ENCODE measurements around the gene RSU1. TPM values are rescaled to one million over a fixed set of nuclear protein-coding genes. Genes with fewer than 3 reads are reported as not detected.

RSU1 gene
- total and polyA plus RNA-seq, 2 donors (not counting 3 experiments of a cell fraction or from before 2014, with no cell fraction given): 80.2 to 104 TPM

DNA sequence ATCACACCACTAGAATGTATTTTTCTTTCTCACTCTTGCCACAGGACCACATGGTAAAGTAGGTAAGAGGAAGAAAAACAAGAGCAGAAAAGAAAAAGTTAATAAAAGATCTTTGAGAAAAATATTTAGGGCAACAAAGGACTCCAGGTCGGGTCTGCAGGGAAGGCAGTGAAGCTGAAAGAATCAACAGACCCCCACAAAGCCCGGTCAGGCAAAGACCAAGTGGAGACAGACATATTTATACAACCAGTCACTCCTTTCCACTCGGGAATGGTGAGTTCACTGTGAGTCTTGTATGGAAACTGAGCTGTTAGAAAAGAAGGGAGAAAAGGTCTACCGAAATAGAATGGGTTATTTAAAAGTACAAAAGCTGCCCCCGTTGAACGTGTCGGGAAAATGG is 28.0 kb downstream of the RSU1 start:
- dilution Hi-C loops (cut with MboI; ENCODE audit: extremely low pct_ligation_motif_present, low sequenced_read_pairs): no loop called here

DNA sequence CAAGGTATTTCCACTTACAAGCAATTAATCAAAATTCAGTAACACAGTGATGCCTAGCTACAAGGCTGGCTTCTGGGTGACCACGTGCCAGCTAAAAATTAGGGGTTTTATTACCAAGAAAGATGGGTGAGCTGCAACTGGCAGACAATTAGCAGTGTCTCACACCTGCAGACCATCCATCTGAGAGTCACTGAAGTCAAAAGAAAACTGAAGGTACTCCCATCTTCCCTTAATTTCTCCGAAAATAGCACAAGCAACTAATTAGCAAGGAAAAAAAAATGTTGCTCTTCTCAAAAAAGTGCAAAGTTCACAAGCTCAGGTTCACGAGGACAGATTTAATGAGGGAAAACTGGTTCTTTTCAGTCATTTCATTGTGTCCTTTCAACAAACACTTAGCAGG is 28.4 kb downstream of the RSU1 start:
- Histone ChIP-seq H3K9me1 (replicated peaks; ENCODE audit: control insufficient read depth, extremely low read depth, insufficient read depth, low read length) (no peaks in the 10 kb centered on the region), H3K4me3 (replicated peaks in 1 of 3; ENCODE audit: insufficient read depth in 1 of 3, low read depth in 1 of 3, low read length in 3 of 3) (no peak overlapping the region), H4K20me1 (replicated peaks; ENCODE audit: control insufficient read depth, extremely low read depth, insufficient read depth, low read length) (no peaks in the 10 kb centered on the region), H3K27me3 (ENCODE audit: control insufficient read depth in 2 of 2, insufficient read depth in 2 of 2, low read length in 2 of 2) (no peaks in the 10 kb centered on the region), H3K36me3 (ENCODE audit: control insufficient read depth in 2 of 2, extremely low read depth in 1 of 2, insufficient read depth in 2 of 2, low read length in 2 of 2) (peaks cover 0 to 3% of the 10 kb centered on the region in 2 experiments), H3K27ac (ENCODE audit: insufficient read depth, low read depth, low read length) (no peak overlapping the region), H2AFZ (ENCODE audit: low read depth, low read length) (no peak overlapping the region), H3K9ac (replicated peaks; ENCODE audit: extremely low read depth, insufficient read depth, low read length) (no peak overlapping the region), H3K9me3 (replicated peaks; ENCODE audit: control insufficient read depth, insufficient read depth, low read length) (no peaks in the 10 kb centered on the region), H3K4me1 (ENCODE audit: control insufficient read depth, extremely low read depth, insufficient read depth, low read length) (no peaks in the 10 kb centered on the region), H3K4me2 (ENCODE audit: insufficient read depth, low read length) (no peak overlapping the region), H3K79me2 (ENCODE audit: control insufficient read depth, insufficient read depth, low read length) (peaks cover 13% of the 10 kb centered on the region)
- DNase-seq (ENCODE audit: low read depth, low spot score): no peak
- dilution Hi-C loops (cut with MboI; ENCODE audit: extremely low pct_ligation_motif_present, low sequenced_read_pairs): no loop called here
- TF ChIP-seq, protein P1, sequence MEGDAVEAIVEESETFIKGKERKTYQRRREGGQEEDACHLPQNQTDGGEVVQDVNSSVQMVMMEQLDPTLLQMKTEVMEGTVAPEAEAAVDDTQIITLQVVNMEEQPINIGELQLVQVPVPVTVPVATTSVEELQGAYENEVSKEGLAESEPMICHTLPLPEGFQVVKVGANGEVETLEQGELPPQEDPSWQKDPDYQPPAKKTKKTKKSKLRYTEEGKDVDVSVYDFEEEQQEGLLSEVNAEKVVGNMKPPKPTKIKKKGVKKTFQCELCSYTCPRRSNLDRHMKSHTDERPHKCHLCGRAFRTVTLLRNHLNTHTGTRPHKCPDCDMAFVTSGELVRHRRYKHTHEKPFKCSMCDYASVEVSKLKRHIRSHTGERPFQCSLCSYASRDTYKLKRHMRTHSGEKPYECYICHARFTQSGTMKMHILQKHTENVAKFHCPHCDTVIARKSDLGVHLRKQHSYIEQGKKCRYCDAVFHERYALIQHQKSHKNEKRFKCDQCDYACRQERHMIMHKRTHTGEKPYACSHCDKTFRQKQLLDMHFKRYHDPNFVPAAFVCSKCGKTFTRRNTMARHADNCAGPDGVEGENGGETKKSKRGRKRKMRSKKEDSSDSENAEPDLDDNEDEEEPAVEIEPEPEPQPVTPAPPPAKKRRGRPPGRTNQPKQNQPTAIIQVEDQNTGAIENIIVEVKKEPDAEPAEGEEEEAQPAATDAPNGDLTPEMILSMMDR (IDR thresholded peaks at IDR 0.05; ENCODE audit: extremely low read depth in 1 of 2, insufficient read depth in 1 of 2, low read depth in 1 of 2, low read length in 2 of 2): no peak
- TF ChIP-seq EZH2 (IDR thresholded peaks at IDR 0.05; ENCODE audit: borderline replicate concordance, low read depth, low read length, severe bottlenecking): no peak
- TF ChIP-seq JUN (IDR thresholded peaks at IDR 0.05; ENCODE audit: borderline replicate concordance, insufficient read depth, insufficient read length, low read depth): no peak
- no peak for TF ChIP-seq MYC (IDR thresholded peaks at IDR 0.05; ENCODE audit: low read depth, low read length)
- TF ChIP-seq, protein P2, sequence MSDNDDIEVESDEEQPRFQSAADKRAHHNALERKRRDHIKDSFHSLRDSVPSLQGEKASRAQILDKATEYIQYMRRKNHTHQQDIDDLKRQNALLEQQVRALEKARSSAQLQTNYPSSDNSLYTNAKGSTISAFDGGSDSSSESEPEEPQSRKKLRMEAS (IDR thresholded peaks at IDR 0.05; ENCODE audit: insufficient read depth, insufficient read length): no peak
- no peak for TF ChIP-seq POLR2AphosphoS5 (IDR thresholded peaks at IDR 0.05; ENCODE audit: insufficient read depth, low read depth, low read length)
- no peak for TF ChIP-seq FOS (IDR thresholded peaks at IDR 0.05; ENCODE audit: borderline replicate concordance, insufficient read depth, low read length)
- no peak for TF ChIP-seq POLR2A (IDR thresholded peaks at IDR 0.05; ENCODE audit: low read depth, low read length)
- CTCF ChIA-PET: interaction anchor here (1.4 kb wide), 1 partner anchor 20 kb away, joined by 3 read pairs; no protein-coding TSS in a partner anchor
- intact Hi-C loops (cut with micrococcal nuclease): no loop called here
- no peak for FAIRE-seq
- no TSS peak for BruUV-seq (replicated peaks)
- POLR2A ChIA-PET: no interaction called here

More for the DNA sequence above, 28.0 kb downstream of the RSU1 start:
- H3K36me3 ChIP-seq (ENCODE audit: control insufficient read depth in 2 of 2, extremely low read depth in 1 of 2, insufficient read depth in 2 of 2, low read length in 2 of 2): peaks cover 0 to 3% of the 10 kb centered on the region in 2 experiments
- peaks cover 17% of the 10 kb centered on the region for H3K79me2 ChIP-seq (ENCODE audit: control insufficient read depth, insufficient read depth, low read length)
- ChIA-PET POLR2A (no interaction called here), CTCF (interaction anchor here (1.4 kb wide), 1 partner anchor 20 kb away, joined by 3 read pairs; no protein-coding TSS in a partner anchor)
- no peak overlapping the region for H2AFZ ChIP-seq (ENCODE audit: low read depth, low read length)
- BruUV-seq (replicated peaks): no TSS peak
- intact Hi-C loops (cut with micrococcal nuclease): no loop called here
- no peaks in the 10 kb centered on the region for H3K4me1 ChIP-seq (ENCODE audit: control insufficient read depth, extremely low read depth, insufficient read depth, low read length)
- no peak overlapping the region for H3K9ac ChIP-seq (replicated peaks; ENCODE audit: extremely low read depth, insufficient read depth, low read length)
- no peaks in the 10 kb centered on the region for H3K27me3 ChIP-seq (ENCODE audit: control insufficient read depth in 2 of 2, insufficient read depth in 2 of 2, low read length in 2 of 2)
- no peaks in the 10 kb centered on the region for H3K9me3 ChIP-seq (replicated peaks; ENCODE audit: control insufficient read depth, insufficient read depth, low read length)
- no peak for TF ChIP-seq GATA2 (IDR thresholded peaks at IDR 0.05; ENCODE audit: insufficient read depth, insufficient read length, low read depth, low read length)
- no peak for TF ChIP-seq POLR2AphosphoS5 (IDR thresholded peaks at IDR 0.05; ENCODE audit: insufficient read depth, low read depth, low read length)
- TF ChIP-seq EZH2 (IDR thresholded peaks at IDR 0.05; ENCODE audit: borderline replicate concordance, low read depth, low read length, severe bottlenecking): no peak
- TF ChIP-seq, protein P1 (IDR thresholded peaks at IDR 0.05; ENCODE audit: extremely low read depth in 1 of 2, insufficient read depth in 1 of 2, low read depth in 1 of 2, low read length in 2 of 2): no peak
- no peak overlapping the region for H3K4me3 ChIP-seq (replicated peaks in 1 of 3; ENCODE audit: insufficient read depth in 1 of 3, low read depth in 1 of 3, low read length in 3 of 3)
- no peak for FAIRE-seq
- no peak overlapping the region for H3K4me2 ChIP-seq (ENCODE audit: insufficient read depth, low read length)
- no peak overlapping the region for H3K27ac ChIP-seq (ENCODE audit: insufficient read depth, low read depth, low read length)
- H3K9me1 ChIP-seq (replicated peaks; ENCODE audit: control insufficient read depth, extremely low read depth, insufficient read depth, low read length): no peaks in the 10 kb centered on the region
- no peaks in the 10 kb centered on the region for H4K20me1 ChIP-seq (replicated peaks; ENCODE audit: control insufficient read depth, extremely low read depth, insufficient read depth, low read length)
- no peak for DNase-seq (ENCODE audit: low read depth, low spot score)
